ENCODE data around the gene SBNO2.

The SBNO2 gene

GRCh38 chr19:1154731-1155351 is 19.2 kb downstream of the SBNO2 start:
- peak; percentile 47 for DNase-seq (ENCODE audit: low spot score)

GRCh38 chr19:1153891-1154730 is 20.0 kb downstream of the SBNO2 start:
- no peak for DNase-seq (ENCODE audit: low spot score)

GRCh38 chr19:1151917-1152587 is 22.0 kb downstream of the SBNO2 start:
- DNase-seq (ENCODE audit: low spot score) = no peak

- no peak for DNase-seq (ENCODE audit: low spot score)
Measured at GRCh38 chr19:1151037-1151724, 22.9 kb downstream of the SBNO2 start.

GRCh38 chr19:1150333-1151036 is 23.6 kb downstream of the SBNO2 start:
- no peak for DNase-seq (ENCODE audit: low spot score)

GRCh38 chr19:1149259-1150045 is 24.6 kb downstream of the SBNO2 start:
- no peak for DNase-seq (ENCODE audit: low spot score)

- no peak for DNase-seq (ENCODE audit: low spot score)
Measured at GRCh38 chr19:1147934-1148549, 26.0 kb downstream of the SBNO2 start.

- DNase-seq (ENCODE audit: low spot score) = no peak
Measured at GRCh38 chr19:1146858-1147780, 26.9 kb downstream of the SBNO2 start.

- DNase-seq (ENCODE audit: low spot score) = no peak
Measured at GRCh38 chr19:1146412-1146699, 27.7 kb downstream of the SBNO2 start.

GRCh38 chr19:1145635-1146411 is 28.2 kb downstream of the SBNO2 start:
- DNase-seq (ENCODE audit: low spot score) = no peak

- DNase-seq (ENCODE audit: low spot score) = no peak
Measured at GRCh38 chr19:1144741-1145140, 29.3 kb downstream of the SBNO2 start.

GRCh38 chr19:1143828-1144399 is 30.2 kb downstream of the SBNO2 start:
- no peak for DNase-seq (ENCODE audit: low spot score)

GRCh38 chr19:1141944-1142343 is 32.1 kb downstream of the SBNO2 start:
- DNase-seq (ENCODE audit: low spot score) = no peak

- no peak for DNase-seq (ENCODE audit: low spot score)
Measured at GRCh38 chr19:1140272-1141027, 33.6 kb downstream of the SBNO2 start.

GRCh38 chr19:1139126-1139525 is 34.9 kb downstream of the SBNO2 start:
- DNase-seq (ENCODE audit: low spot score) = no peak

- DNase-seq (ENCODE audit: low spot score) = no peak
Measured at GRCh38 chr19:1138121-1138520, 35.9 kb downstream of the SBNO2 start.

- DNase-seq (ENCODE audit: low spot score) = no peak
Measured at GRCh38 chr19:1136621-1137317, 37.3 kb downstream of the SBNO2 start.

Measured in kidney capillary endothelial cell (primary cell).